H1 (cell line): Measurements from ENCODE around the gene ANO2. TPM values are rescaled to one million over a fixed set of nuclear protein-coding genes. Genes with fewer than 3 reads are reported as not detected.

Source experiments
- GABPA ChIP-seq: IDR thresholded peaks from 2 replicates; pipeline ENCODE4 v1.6.1; 2011; ENCODE audit warnings: mild to moderate bottlenecking, low read length, moderate library complexity, borderline replicate concordance; ENCODE audit not compliant: insufficient read depth
- polyA plus RNA-seq, 7 experiments: library from polyadenylated mRNA; depleted of rRNA in 3 of 7; stranded (reverse) in 5 of 7; unstranded in 2 of 7; fragments of >200 nt in 5 of 7; fragments of 200-250 nt in 2 of 7; gene quantifications; 1 replicate in 5 of 7; 2 replicates in 1 of 7; 4 replicates in 1 of 7; pipeline versions ENCODE4 v1.2.1 to v1.2.3, GENCODE V29; 2011 to 2013; ENCODE audit warnings: missing spikeins in 2 of 7, mixed read lengths in 2 of 7
- total RNA-seq: library from RNA; stranded (reverse); fragmentation: NEBNext Ultra II Directional; extraction: Animal tissue kit (Norgen Biotek cat#: 25700); gene quantifications from 2 replicates; pipeline ENCODE4 v1.2.1, GENCODE V29; 2021

The ANO2 gene
- total and polyA plus RNA-seq, 2 of the 8 experiments (the other 6 are each of a cell fraction or from before 2014, with no cell fraction given), result 1.9 to 5.5 TPM

DNA sequence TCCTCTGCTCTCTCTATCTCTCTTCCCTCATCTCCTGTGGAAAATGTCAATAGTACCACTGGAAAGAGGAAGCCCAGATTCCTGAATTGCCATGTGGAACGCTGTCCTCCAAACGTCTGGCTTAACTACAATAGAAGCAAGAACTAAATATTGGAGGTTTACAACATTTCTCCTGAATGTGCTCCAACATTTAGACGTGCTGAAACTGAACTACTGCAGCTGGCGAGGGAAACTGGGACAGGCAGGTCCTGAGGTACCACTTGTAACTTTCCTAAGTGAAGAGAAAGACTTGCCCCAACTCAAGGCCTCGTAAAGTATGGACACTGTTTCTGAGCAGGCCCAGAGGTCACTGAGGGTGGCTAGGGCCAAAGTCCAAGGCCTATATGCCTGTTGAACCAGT is 325.4 kb downstream of the ANO2 start (continued):
- no peak for TF ChIP-seq GABPA
